HepG2 (cell line): ENCODE results near the gene INTS15. TPM values are rescaled to one million over a fixed set of nuclear protein-coding genes. Genes with fewer than 3 reads are reported as not detected.

Source experiments
- ATAC-seq: fragments of 200-7000 bp; cut with Tn5 transposase; 3 replicates; pipeline ENCODE4 v1.9.1; 2020; ENCODE audit warnings: mild to moderate bottlenecking, moderate library complexity
- BruUV-seq: library from RNA; stranded (reverse); fragments of 400-500 nt; replicated peaks from 2 replicates; lab custom pipeline; 2021; lab: Mats Ljungman, UMichigan
- CTCF ChIA-PET: fragments of 300-600 bp; formaldehyde crosslinking; extraction: SDS; loops from one replicate; lab custom pipeline; 2021; ENCODE audit warnings: low total read pairs, inconsistent platforms, low intra/inter-chr PET ratio; lab: Yijun Ruan, JAX
- POLR2A ChIA-PET: fragments of 350-600 bp; sonication (Branson Sonifier 250); formaldehyde crosslinking; loops from one replicate; lab custom pipeline; 2020; ENCODE audit warnings: antibody characterized with exemption, inconsistent platforms; lab: Yijun Ruan, JAX
- DNase-seq: peaks from one replicate; pipeline ENCODE4 v3.0.0-alpha.2; 2015; ENCODE audit warnings: low spot score
- FAIRE-seq: peaks from 3 replicates; lab custom pipeline; 2011; peaks lifted over from hg19 to GRCh38; lab: Jason Lieb, UNC
- H2AFZ ChIP-seq: one replicate; pipeline ENCODE4 v1.6.1; 2011; ENCODE audit warnings: low read length, inconsistent platforms
- H3K27ac ChIP-seq: fragments of 300-600 bp; 3 replicates; pipeline ENCODE4 v1.8.0; 2011; ENCODE audit warnings: mixed run types, mild to moderate bottlenecking, mixed read lengths, low read length, inconsistent platforms; ENCODE audit not compliant: insufficient read depth; ENCODE audit errors: extremely low read length
- H3K27me3 ChIP-seq, 2 experiments: fragments of 200-600 bp in 1 of 2; 2 replicates in 1 of 2; 3 replicates in 1 of 2; pipeline versions ENCODE4 v1.6.0 to v1.8.0; 2011; ENCODE audit warnings: low read length in 2 of 2, mild to moderate bottlenecking in 2 of 2, moderate library complexity in 2 of 2, inconsistent platforms in 1 of 2; ENCODE audit not compliant: insufficient read depth in 2 of 2, control insufficient read depth in 1 of 2
- H3K36me3 ChIP-seq, 2 experiments: fragments of 200-600 bp in 1 of 2; replicated peaks in 1 of 2; 2 replicates in 1 of 2; 3 replicates in 1 of 2; pipeline versions ENCODE4 v1.5.1 to v1.8.0; 2011; ENCODE audit warnings: low read length in 2 of 2, inconsistent platforms in 1 of 2; ENCODE audit not compliant: insufficient read depth in 2 of 2, control insufficient read depth in 1 of 2
- H3K4me1 ChIP-seq: 2 replicates; pipeline ENCODE4 v1.5.1; 2012; ENCODE audit warnings: low read length, inconsistent platforms; ENCODE audit not compliant: insufficient read depth
- H3K4me2 ChIP-seq: 2 replicates; pipeline ENCODE4 v1.6.0; 2011; ENCODE audit warnings: low read depth, low read length, inconsistent platforms
- H3K4me3 ChIP-seq, 3 experiments: fragments of 200-600 bp in 1 of 3; sonication (generic), shearing (Covaris generic) in 1 of 3; replicated peaks in 1 of 3; 2 replicates each; pipeline ENCODE4 v1.5.1; 2011 to 2016; ENCODE audit warnings: low read length in 3 of 3, inconsistent platforms in 2 of 3, low read depth in 2 of 3, mild to moderate bottlenecking in 2 of 3, control low read depth in 1 of 3, mixed read lengths in 1 of 3; ENCODE audit not compliant: insufficient read depth in 1 of 3
- H3K79me2 ChIP-seq: one replicate; pipeline ENCODE4 v1.6.1; 2011; ENCODE audit warnings: low read length, inconsistent platforms; ENCODE audit not compliant: insufficient read depth
- H3K9ac ChIP-seq: 2 replicates; pipeline ENCODE4 v1.6.0; 2011; ENCODE audit warnings: mild to moderate bottlenecking, low read depth, low read length, inconsistent platforms; ENCODE audit not compliant: insufficient read depth
- H3K9me3 ChIP-seq: 2 replicates; pipeline ENCODE4 v1.5.1; 2012; ENCODE audit warnings: mild to moderate bottlenecking, low read length
- H4K20me1 ChIP-seq: 2 replicates; pipeline ENCODE4 v1.6.0; 2011; ENCODE audit warnings: inconsistent platforms, mild to moderate bottlenecking, low read length, moderate library complexity; ENCODE audit not compliant: insufficient read depth
- KLF11 ChIP-seq: IDR thresholded peaks from 2 replicates; pipeline ENCODE4 v1.6.1; 2016; ENCODE audit warnings: missing compliant biosample characterization
- PRDM15 ChIP-seq: sonication (generic); formaldehyde crosslinking; IDR thresholded peaks from 2 replicates; pipeline ENCODE4 v1.4.0; 2020; ENCODE audit warnings: missing genetic modification reagents
- SP2 ChIP-seq: sonication (generic); formaldehyde crosslinking; IDR thresholded peaks from 2 replicates; pipeline ENCODE4 v1.5.1; 2020; ENCODE audit warnings: mild to moderate bottlenecking, missing genetic modification reagents
- TMF1 ChIP-seq: sonication (generic); formaldehyde crosslinking; IDR thresholded peaks from 2 replicates; pipeline ENCODE4 v1.8.1; 2022; ENCODE audit warnings: low read depth, missing genetic modification reagents
- ZNF292 ChIP-seq: sonication (generic); formaldehyde crosslinking; IDR thresholded peaks from 2 replicates; pipeline ENCODE4 v1.8.1; 2022; ENCODE audit warnings: mild to moderate bottlenecking, low read depth, missing genetic modification reagents, borderline replicate concordance
- ZNF432 ChIP-seq: sonication (generic); formaldehyde crosslinking; IDR thresholded peaks from 2 replicates; pipeline ENCODE4 v1.5.0; 2020; ENCODE audit warnings: missing genetic modification reagents, mild to moderate bottlenecking, borderline replicate concordance
- WGBS: methylation state at CpG from one replicate; pipeline ENCODE4 v1.1.6; 2017; ENCODE audit warnings: low lambda C conversion rate; 5-methylcytosine and 5-hydroxymethylcytosine counted together
- in situ Hi-C: cut with HindIII; loops from 2 replicates; pipeline ENCODE4 v1.10.0; 2017; ENCODE audit warnings: low pct_unique_long_range_greater_than_20kb; ENCODE audit not compliant: extremely low pct_ligation_motif_present
- intact Hi-C: fragments of 100-400 bp; cut with micrococcal nuclease; formaldehyde crosslinking; loops from one replicate; pipeline ENCODE4 v1.10.0; 2022; ENCODE audit not compliant: unreplicated experiment
- polyA plus RNA-seq, 8 experiments: library from polyadenylated mRNA; depleted of rRNA in 3 of 8; stranded (reverse) in 7 of 8; unstranded in 1 of 8; fragments of >200 nt; fragmentation: Illumina TruSeq in 4 of 8; extraction: Trizol in 4 of 8; gene quantifications; 2 replicates each; pipeline versions ENCODE4 v1.2.1 to v1.2.3, GENCODE V29; 2011 to 2016; ENCODE audit warnings: low read depth in 4 of 8, missing spikeins in 1 of 8, mixed read lengths in 1 of 8; ENCODE audit not compliant: insufficient read depth in 1 of 8
- total RNA-seq, 5 experiments: library from RNA; depleted of rRNA; stranded (reverse); fragments of >200 nt; fragmentation: Illumina TruSeq; extraction: Trizol; gene quantifications; 2 replicates each; pipeline ENCODE4 v1.2.3, GENCODE V29; 2016; ENCODE audit warnings: low read depth in 1 of 5

INTS15 gene
- total and polyA plus RNA-seq, 2 of the 13 experiments (the other 11 are each of a cell fraction or from before 2014, with no cell fraction given): 16.3 to 25.7 TPM

- TF ChIP-seq PRDM15 (CRISPR knock-in tag): peak; percentile 96
These were observed 31.6 kb downstream of the INTS15 start (continued) for GRCh38 chr7:6621195-6622133.

DNA sequence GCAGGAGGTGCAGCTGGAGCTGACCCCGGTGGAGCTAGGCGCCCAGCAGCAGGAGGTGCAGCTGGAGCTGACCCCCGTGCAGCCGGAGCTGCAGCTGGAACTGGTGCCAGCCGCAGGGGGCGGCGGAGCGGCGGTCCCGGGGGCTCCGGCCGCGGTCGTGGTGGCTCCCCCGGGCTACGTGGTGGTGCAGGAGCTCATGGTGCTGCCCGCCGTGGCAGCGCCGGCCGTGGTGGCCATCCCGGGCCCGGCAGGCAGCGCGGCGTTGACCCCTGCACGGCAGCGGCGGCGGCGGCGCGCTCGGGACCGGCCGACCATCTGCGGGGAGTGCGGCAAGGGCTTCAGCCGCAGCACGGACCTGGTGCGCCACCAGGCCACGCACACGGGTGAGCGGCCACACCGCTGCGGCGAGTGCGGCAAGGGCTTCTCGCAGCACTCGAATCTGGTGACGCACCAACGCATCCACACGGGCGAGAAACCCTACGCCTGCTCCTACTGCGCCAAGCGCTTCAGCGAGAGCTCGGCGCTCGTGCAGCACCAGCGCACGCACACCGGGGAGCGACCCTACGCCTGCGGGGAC lies 32.4 kb downstream of the INTS15 start:
- ATAC-seq (no peak), FAIRE-seq (no peak), DNase-seq (no peak)
- ChIA-PET POLR2A (no interaction called here), CTCF (no interaction called here)
- Histone ChIP-seq H3K36me3 (peaks cover 3 to 8% of the 10 kb centered on the region in 2 experiments; a peak in 4 of 5 replicates), H3K27ac (no peak overlapping the region), H3K4me3 (no peak overlapping the region), H3K4me2 (no peak overlapping the region), H4K20me1 (no peaks in the 10 kb centered on the region), H3K9me3 (no peaks in the 10 kb centered on the region), H2AFZ (no peak overlapping the region), H3K79me2 (no peaks in the 10 kb centered on the region), H3K27me3 (no peaks in the 10 kb centered on the region), H3K4me1 (no peaks in the 10 kb centered on the region), H3K9ac (no peak overlapping the region)
- no TSS peak for BruUV-seq
- in situ Hi-C loops (no loop called here), intact Hi-C loops (no loop called here)
- TF ChIP-seq TMF1 (no peak), ZNF292 (CRISPR knock-in tag) (no peak), SP2 (CRISPR knock-in tag) (no peak), ZNF432 (CRISPR knock-in tag) (no peak), KLF11 (CRISPR knock-in tag) (no peak)
- 100% methylated on average over 1 of the region's 67 CpGs for WGBS
